ENCODE results near the gene SUMF1. TPM values are rescaled to one million over a fixed set of nuclear protein-coding genes. Genes with fewer than 3 reads are reported as not detected.

SUMF1 gene
- total RNA-seq, 1 donor from 2014 or later, result 35.4 TPM

GRCh38 chr3:4351872-4352271 is 115.2 kb downstream of the SUMF1 start:
- Histone ChIP-seq H3K36me3 (no peaks in the 10 kb centered on the region), H3K9me3 (no peaks in the 10 kb centered on the region), H3K27ac (peak overlapping the region; percentile 72), H3K4me3 (no peak overlapping the region), H3K4me1 (peaks cover 28% of the 10 kb centered on the region), H3K27me3 (ENCODE audit: low read depth) (no peaks in the 10 kb centered on the region)
- DNase-seq (no peak), ATAC-seq (peak in 1 of 2 donors; percentile 32)
- no peak for TF ChIP-seq CTCF (IDR thresholded peaks at IDR 0.05)
- intact Hi-C loops (cut with DNase I), result loop anchor here (10.0 kb wide), 1 partner anchor 283 kb away; no protein-coding TSS in a partner anchor

GRCh38 chr3:4351164-4351855 is 115.8 kb downstream of the SUMF1 start:
- Histone ChIP-seq H3K27ac (peak overlapping the region; percentile 72), H3K9me3 (no peaks in the 10 kb centered on the region), H3K4me3 (peak overlapping the region; percentile 42), H3K4me1 (peaks cover 22% of the 10 kb centered on the region), H3K36me3 (no peaks in the 10 kb centered on the region), H3K27me3 (ENCODE audit: low read depth) (no peaks in the 10 kb centered on the region)
- no peak for DNase-seq
- intact Hi-C loops (cut with DNase I), result loop anchor here (10.0 kb wide), 1 partner anchor 283 kb away; no protein-coding TSS in a partner anchor
- no peak for TF ChIP-seq CTCF (IDR thresholded peaks at IDR 0.05)
- ATAC-seq, result peak; percentile 64 to 83

GRCh38 chr3:4350789-4351163 is 116.3 kb downstream of the SUMF1 start:
- ATAC-seq, result peak; percentile 91 to 94
- peak; percentile 79 for TF ChIP-seq CTCF (IDR thresholded peaks at IDR 0.05)
- no peak for DNase-seq
- no peaks in the 10 kb centered on the region for H3K36me3 ChIP-seq
- intact Hi-C loops (cut with DNase I), result loop anchor here (10.0 kb wide), 1 partner anchor 284 kb away; no protein-coding TSS in a partner anchor
- H3K4me3 ChIP-seq, result peak overlapping the region; percentile 42
- H3K27me3 ChIP-seq (ENCODE audit: low read depth), result no peaks in the 10 kb centered on the region
- H3K27ac ChIP-seq, result peak overlapping the region; percentile 72
- peaks cover 17% of the 10 kb centered on the region for H3K4me1 ChIP-seq
- H3K9me3 ChIP-seq, result no peaks in the 10 kb centered on the region

- no peaks in the 10 kb centered on the region for H3K27me3 ChIP-seq (ENCODE audit: low read depth)
- no peaks in the 10 kb centered on the region for H3K36me3 ChIP-seq
- no peak for DNase-seq
- no peak for ATAC-seq
- intact Hi-C loops (cut with DNase I), result no loop called here
- H3K4me3 ChIP-seq, result no peak overlapping the region
- H3K27ac ChIP-seq, result no peak overlapping the region
- no peak for TF ChIP-seq CTCF (IDR thresholded peaks at IDR 0.05)
- no peaks in the 10 kb centered on the region for H3K4me1 ChIP-seq
- no peaks in the 10 kb centered on the region for H3K9me3 ChIP-seq
These were observed 123.8 kb downstream of the SUMF1 start for GRCh38 chr3:4343258-4343657.

GRCh38 chr3:4341336-4341675 is 125.8 kb downstream of the SUMF1 start:
- no peaks in the 10 kb centered on the region for H3K9me3 ChIP-seq
- no peak for TF ChIP-seq CTCF (IDR thresholded peaks at IDR 0.05)
- intact Hi-C loops (cut with DNase I), result no loop called here
- no peak overlapping the region for H3K4me3 ChIP-seq
- DNase-seq (no peak), ATAC-seq (no peak)
- H3K4me1 ChIP-seq, result no peaks in the 10 kb centered on the region
- no peak overlapping the region for H3K27ac ChIP-seq
- no peaks in the 10 kb centered on the region for H3K36me3 ChIP-seq
- H3K27me3 ChIP-seq (ENCODE audit: low read depth), result no peaks in the 10 kb centered on the region
